HEK293 (cell line): ENCODE data around the gene SPHK1.
"Not testable (repeated sequence)": the region's sequence is repeated elsewhere in the genome, so short reads cannot be mapped to it uniquely, and the experiment has no call there.

Experiments used
- HOXA7 ChIP-seq: sonication (generic); formaldehyde crosslinking; IDR thresholded peaks from 2 replicates; pipeline ENCODE4 v1.8.1; 2022; ENCODE audit warnings: missing genetic modification reagents, borderline replicate concordance
- RBAK ChIP-seq: fragments of 450-650 bp; formaldehyde crosslinking; IDR thresholded peaks from 2 replicates; pipeline ENCODE4 v1.5.1; 2016; ENCODE audit warnings: missing biosample characterization, missing genetic modification characterization
- ZNF558 ChIP-seq: fragments of 450-650 bp; formaldehyde crosslinking; IDR thresholded peaks from 2 replicates; pipeline ENCODE4 v1.5.1; 2016; ENCODE audit warnings: missing biosample characterization, missing genetic modification characterization
- ZNF596 ChIP-seq: fragments of 450-650 bp; IDR thresholded peaks from 2 replicates; pipeline ENCODE4 v1.5.0; 2018; ENCODE audit warnings: missing biosample characterization, mild to moderate bottlenecking, missing genetic modification characterization, moderate library complexity
- ZNF768 ChIP-seq: fragments of 450-650 bp; formaldehyde crosslinking; IDR thresholded peaks from 2 replicates; pipeline ENCODE4 v1.5.1; 2018; ENCODE audit warnings: missing biosample characterization, mild to moderate bottlenecking, missing genetic modification characterization
- TF ChIP-seq, protein P1 (sequence below): fragments of 450-650 bp; formaldehyde crosslinking; IDR thresholded peaks from 2 replicates; pipeline ENCODE4 v1.5.1; 2016; ENCODE audit warnings: missing biosample characterization, missing genetic modification characterization
- TF ChIP-seq, protein P2 (sequence below): fragments of 450-650 bp; formaldehyde crosslinking; IDR thresholded peaks from 2 replicates; pipeline ENCODE4 v1.5.1; 2016; ENCODE audit warnings: missing biosample characterization, missing genetic modification characterization
- TF ChIP-seq, protein P3 (sequence below): fragments of 450-650 bp; formaldehyde crosslinking; IDR thresholded peaks from 2 replicates; pipeline ENCODE4 v1.5.1; 2016; ENCODE audit warnings: missing biosample characterization, missing genetic modification characterization
- TF ChIP-seq, protein P4 (sequence below): fragments of 450-650 bp; formaldehyde crosslinking; IDR thresholded peaks from 2 replicates; pipeline ENCODE4 v1.5.1; 2016; ENCODE audit warnings: missing biosample characterization, missing genetic modification characterization

DNA sequence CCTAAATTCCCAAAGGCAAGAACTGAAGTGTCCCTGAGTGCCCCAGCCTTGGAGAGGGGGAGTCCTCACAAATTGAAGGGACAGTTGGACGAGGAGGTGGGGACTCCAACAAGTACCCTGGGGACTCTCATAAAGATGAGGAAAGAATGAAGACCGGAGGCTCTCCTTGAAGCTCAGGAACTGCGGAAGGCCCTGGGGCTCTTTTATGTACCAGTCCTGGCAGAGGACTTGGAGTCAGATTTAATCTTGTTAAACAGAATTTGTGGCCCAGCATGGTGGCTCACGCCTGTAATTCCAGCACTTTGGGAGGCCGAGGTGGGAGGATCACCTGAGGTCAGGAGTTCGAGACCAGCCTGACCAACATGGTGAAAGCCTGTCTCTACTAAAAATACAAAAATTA is 24.6 kb upstream of the SPHK1 start:
- TF ChIP-seq, protein P1, sequence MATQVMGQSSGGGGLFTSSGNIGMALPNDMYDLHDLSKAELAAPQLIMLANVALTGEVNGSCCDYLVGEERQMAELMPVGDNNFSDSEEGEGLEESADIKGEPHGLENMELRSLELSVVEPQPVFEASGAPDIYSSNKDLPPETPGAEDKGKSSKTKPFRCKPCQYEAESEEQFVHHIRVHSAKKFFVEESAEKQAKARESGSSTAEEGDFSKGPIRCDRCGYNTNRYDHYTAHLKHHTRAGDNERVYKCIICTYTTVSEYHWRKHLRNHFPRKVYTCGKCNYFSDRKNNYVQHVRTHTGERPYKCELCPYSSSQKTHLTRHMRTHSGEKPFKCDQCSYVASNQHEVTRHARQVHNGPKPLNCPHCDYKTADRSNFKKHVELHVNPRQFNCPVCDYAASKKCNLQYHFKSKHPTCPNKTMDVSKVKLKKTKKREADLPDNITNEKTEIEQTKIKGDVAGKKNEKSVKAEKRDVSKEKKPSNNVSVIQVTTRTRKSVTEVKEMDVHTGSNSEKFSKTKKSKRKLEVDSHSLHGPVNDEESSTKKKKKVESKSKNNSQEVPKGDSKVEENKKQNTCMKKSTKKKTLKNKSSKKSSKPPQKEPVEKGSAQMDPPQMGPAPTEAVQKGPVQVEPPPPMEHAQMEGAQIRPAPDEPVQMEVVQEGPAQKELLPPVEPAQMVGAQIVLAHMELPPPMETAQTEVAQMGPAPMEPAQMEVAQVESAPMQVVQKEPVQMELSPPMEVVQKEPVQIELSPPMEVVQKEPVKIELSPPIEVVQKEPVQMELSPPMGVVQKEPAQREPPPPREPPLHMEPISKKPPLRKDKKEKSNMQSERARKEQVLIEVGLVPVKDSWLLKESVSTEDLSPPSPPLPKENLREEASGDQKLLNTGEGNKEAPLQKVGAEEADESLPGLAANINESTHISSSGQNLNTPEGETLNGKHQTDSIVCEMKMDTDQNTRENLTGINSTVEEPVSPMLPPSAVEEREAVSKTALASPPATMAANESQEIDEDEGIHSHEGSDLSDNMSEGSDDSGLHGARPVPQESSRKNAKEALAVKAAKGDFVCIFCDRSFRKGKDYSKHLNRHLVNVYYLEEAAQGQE, result not testable (repeated sequence)
- TF ChIP-seq, protein P2, sequence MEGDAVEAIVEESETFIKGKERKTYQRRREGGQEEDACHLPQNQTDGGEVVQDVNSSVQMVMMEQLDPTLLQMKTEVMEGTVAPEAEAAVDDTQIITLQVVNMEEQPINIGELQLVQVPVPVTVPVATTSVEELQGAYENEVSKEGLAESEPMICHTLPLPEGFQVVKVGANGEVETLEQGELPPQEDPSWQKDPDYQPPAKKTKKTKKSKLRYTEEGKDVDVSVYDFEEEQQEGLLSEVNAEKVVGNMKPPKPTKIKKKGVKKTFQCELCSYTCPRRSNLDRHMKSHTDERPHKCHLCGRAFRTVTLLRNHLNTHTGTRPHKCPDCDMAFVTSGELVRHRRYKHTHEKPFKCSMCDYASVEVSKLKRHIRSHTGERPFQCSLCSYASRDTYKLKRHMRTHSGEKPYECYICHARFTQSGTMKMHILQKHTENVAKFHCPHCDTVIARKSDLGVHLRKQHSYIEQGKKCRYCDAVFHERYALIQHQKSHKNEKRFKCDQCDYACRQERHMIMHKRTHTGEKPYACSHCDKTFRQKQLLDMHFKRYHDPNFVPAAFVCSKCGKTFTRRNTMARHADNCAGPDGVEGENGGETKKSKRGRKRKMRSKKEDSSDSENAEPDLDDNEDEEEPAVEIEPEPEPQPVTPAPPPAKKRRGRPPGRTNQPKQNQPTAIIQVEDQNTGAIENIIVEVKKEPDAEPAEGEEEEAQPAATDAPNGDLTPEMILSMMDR (tag by site-specific recombination), result not testable (repeated sequence)
- not testable (repeated sequence) for TF ChIP-seq ZNF768 (tag by site-specific recombination); HOXA7 (CRISPR knock-in tag); ZNF558; RBAK (tag by site-specific recombination); ZNF596
- TF ChIP-seq, protein P3, sequence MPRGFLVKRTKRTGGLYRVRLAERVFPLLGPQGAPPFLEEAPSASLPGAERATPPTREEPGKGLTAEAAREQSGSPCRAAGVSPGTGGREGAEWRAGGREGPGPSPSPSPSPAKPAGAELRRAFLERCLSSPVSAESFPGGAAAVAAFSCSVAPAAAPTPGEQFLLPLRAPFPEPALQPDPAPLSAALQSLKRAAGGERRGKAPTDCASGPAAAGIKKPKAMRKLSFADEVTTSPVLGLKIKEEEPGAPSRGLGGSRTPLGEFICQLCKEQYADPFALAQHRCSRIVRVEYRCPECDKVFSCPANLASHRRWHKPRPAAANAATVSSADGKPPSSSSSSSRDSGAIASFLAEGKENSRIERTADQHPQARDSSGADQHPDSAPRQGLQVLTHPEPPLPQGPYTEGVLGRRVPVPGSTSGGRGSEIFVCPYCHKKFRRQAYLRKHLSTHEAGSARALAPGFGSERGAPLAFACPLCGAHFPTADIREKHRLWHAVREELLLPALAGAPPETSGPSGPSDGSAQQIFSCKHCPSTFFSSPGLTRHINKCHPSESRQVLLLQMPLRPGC (tag by site-specific recombination), result not testable (repeated sequence)
- TF ChIP-seq, protein P4, sequence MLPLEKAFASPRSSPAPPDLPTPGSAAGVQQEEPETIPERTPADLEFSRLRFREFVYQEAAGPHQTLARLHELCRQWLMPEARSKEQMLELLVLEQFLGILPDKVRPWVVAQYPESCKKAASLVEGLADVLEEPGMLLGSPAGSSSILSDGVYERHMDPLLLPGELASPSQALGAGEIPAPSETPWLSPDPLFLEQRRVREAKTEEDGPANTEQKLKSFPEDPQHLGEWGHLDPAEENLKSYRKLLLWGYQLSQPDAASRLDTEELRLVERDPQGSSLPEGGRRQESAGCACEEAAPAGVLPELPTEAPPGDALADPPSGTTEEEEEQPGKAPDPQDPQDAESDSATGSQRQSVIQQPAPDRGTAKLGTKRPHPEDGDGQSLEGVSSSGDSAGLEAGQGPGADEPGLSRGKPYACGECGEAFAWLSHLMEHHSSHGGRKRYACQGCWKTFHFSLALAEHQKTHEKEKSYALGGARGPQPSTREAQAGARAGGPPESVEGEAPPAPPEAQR (tag by site-specific recombination), result not testable (repeated sequence)
